SIG-M5 (cell line): ENCODE results near the gene RPS14.
"Not testable (repeated sequence)": the region's sequence is repeated elsewhere in the genome, so short reads cannot be mapped to it uniquely, and the experiment has no call there.

Experiments
- DNase-seq: peaks from one replicate; lab custom pipeline; 2025; lab: John Stamatoyannopoulos, UW

Gene RPS14

DNA sequence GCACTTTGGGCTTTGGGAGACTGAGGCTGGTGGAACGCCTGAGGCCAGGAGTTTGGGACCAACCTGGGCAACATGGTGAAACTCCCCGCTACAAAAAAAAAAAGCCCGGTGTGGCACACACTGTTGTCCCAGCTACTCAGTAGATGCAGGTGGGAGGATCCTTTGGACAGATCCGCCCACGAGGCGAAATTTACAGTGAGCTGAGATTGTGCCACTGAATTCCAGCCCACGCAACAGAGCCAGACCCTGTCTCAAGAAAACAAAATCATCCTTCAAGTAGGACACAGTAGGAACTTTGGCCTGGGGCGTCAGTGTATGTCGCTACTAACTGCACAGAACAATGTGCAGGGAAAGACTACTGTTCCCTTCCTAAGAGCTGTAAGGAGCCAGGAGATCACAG, 4.8 kb downstream of the RPS14 start:
- DNase-seq = no peak

DNA sequence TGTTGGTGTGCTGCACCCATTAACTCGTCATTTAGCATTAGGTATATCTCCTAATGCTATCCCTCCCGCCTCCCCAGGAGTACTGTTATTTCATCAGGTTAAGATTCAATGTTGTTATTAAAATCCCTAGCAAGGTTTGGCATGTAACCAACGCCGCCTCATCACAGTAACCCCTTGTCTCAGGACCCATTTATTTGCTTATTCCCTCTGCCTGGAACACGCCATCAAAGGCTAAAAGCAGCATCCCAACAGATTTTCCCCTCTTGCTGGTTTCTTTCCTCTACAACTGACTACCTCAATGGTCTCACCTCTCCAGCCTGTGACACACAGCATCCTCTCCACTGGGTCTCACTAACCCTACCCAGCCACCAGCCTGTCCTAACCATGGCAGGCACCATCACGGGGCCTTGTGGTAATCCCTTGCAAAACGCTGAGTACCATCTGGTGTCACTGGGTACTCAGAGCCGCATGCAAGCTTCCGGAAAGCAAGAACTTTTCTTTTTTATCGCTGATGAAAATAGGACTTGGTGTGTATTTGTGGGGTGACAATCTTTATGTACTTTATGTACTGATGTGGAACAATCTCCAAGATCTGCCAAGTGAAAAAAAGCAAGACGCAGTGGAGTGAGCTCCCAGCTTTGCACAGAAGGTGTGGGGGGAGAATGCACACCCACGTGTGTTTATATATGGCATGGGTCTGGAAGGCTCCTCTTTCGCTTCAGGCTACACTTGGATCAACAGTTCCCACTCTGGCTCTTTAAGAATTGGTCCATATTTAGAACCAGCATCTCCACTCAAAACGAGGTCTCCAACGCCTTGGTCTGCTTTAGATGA, 6.1 kb downstream of the RPS14 start:
- DNase-seq = no peak

DNA sequence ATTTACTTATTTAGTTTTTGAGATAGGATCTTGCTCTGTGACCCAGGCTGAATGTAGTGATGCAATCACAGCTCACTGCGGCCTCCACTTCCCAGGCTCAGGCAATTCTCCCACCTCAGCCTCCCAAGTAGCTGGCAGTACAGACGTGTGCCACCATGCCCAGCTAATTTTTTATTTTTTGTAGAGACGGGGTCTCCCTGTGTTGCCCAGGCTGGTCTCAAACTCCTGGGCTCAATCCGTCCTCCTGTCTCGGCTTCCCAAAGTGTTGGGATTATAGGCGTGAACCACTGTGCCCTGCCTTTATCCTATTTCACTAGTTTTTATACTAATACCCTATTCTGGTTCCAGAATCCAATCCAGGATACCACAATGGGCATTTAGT, 6.8 kb downstream of the RPS14 start:
- no peak for DNase-seq

DNA sequence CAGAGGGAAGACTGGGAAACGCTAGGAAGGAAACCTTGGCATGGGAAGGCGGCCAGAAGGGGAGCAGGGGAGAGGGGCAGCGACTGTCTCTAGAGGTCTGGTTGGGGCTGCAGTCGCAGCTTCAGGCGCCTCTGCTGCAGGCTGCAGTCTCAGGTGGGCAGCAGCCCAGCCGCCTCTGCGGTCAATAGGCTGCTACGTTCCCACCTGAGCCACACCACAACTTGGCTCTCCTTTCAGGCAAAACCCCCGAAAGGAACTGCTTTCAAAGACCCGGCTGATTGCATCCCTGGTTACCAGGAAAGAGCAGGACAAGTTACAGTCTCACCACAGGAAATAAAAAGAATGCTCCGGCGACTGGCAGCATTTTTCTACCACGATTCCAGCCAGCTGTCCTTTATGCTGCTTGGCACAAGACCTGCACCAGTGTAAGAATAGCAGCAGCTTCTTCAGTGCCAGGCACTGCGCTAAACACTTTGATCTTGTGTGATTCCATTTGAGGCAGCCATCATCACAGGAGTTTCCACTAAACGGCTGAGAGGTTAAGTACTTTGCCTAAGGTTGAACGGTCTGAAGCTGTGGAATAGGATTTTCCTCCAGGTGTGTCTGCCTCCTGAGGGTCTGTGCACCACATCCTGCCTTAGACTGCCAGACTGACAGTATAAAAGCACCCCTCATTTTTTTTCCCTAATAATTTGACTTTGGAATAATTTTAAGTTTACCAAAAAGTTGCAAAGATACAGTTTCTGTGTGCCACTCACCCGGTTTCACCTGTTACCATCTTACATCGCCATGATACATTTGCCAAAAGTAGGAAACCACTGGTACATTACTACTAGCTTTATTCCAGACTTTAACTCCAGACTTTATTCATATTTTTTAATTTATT, 7.5 kb downstream of the RPS14 start:
- DNase-seq = no peak

DNA sequence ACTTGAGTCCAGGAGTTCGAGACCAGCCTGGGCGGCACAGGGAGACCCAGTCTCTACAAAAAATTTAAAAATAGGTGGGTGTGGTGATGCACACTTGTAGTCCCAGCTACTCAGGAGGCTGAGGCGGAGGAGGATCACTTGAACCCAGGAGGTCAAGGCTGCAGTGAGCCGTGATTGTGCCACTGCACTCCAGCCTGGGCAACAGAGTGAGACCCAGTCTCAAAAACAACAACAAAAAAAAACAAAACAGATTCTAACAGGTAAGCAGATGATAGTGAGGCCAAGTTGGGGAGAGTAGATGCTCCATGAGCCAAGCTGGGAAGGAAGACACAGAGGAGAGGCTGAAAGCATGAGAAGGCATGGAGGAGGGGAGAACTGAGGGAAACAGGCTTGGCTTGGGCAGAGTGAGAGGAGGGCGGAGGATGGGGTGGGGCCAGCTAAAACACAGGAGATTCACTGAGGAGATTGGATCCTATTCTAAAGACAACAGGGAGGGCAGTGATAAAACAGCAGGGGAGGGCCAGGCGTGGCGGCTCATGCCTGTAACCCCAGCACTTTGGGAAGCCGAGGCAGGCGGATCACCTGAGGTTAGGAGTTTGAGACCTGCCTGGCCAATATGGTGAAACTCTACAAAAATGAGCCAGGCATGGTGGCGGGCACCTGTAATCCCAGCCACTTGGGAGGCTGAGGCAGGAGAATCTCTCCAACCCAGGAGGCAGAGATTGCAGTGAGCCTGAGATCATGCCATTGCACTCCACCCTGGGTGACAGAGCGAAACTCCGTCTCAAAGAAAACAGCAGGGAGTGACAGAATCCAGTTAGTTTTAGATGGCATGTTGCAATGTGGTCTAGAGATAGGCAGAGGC, 8.4 kb downstream of the RPS14 start:
- no peak for DNase-seq

DNA sequence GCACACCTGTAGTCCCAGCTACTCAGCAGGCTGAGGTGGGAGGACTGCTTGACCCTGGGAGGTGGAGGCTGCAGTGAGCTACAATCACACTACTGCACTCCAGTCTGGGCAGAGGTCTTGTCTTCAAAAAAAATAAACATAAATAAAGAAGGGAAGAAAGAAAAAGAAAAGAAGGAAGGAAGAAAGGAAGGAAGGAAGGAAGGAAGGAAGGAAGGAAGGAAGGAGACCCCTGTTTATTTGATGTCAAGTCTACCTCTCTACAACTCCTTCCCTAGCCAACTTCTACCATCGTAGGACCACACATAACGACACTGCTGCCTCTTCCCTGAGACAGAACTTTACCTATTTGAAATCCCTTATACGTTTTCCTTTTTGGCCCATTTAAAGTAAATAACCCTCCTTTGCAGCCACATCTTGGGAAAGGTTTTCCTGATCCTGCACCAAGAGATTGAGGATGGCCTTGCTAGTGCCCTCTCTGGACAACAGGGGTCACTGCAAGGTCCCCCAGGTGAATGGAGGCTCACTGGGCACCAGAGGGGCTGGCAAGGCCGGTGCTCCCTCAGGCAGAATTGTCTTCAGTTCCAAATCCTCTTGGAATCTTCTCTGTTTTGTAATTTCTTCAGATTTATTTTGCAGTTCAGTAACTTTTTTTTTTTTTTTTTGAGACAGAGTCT, 10.5 kb downstream of the RPS14 start:
- DNase-seq = no peak

DNA sequence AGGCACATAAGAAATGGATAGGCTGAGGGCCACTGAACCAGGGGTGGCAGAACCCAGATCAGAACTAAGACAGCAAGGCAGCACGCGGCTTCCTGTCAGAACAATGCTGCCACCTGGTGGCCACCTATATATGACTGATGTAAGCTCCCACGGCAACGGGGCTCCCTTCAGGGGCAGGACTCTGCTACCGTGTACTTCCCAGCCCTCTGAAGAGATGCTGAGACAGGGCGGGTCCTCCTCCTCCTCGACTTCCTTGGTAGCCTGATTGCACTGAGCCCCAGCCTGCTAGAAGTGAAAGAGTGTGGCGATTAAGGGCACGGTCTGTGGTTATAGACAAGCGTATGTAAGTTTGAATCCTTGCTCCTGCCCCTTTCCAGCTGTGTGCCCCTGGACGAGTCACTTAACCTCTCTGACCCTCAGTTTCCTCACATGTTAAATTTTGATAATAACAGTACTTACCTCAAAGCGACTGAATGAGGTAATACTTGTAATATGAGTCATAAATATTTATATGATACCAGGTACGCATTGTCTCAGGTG, 13.3 kb downstream of the RPS14 start:
- peak; percentile 83 for DNase-seq

DNA sequence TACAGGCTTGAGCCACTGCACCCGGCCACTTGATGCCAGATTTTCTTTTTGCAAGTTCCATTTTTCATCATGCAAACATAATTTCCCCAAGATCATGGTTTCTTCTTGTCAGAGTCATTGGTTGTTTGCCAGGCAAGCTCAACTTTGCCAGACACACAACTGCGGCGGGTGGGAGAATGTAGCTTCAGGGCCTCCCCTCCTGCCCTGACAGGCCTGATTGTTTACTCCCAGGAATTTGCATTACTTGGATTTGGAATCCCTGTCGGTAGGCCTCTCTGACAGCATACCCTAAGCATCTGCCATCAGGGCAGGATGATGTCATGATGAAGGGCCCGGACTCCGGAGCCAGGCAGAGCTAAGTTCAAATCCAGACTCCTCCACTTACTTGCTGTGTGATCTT, 15.1 kb downstream of the RPS14 start:
- DNase-seq = no peak

DNA sequence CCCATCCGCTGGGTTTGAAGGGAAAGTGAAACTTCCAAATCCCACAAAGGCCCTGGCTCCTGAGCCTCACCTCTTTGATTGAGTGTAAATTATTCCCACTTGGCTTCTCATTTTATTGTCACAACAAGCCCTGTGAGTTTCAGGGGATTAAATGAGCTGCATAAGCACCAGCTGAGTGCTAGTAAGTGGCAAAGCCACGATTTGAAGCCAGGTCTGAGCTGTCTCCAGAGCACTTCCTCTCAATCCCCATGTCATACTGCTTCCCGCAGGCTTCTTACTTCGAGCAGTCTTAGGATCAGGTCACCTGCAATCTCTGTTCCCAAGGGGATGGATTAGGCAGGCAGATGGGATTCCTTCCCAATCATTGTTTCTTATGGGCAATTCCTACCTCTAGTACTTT, 18.0 kb downstream of the RPS14 start:
- no peak for DNase-seq

DNA sequence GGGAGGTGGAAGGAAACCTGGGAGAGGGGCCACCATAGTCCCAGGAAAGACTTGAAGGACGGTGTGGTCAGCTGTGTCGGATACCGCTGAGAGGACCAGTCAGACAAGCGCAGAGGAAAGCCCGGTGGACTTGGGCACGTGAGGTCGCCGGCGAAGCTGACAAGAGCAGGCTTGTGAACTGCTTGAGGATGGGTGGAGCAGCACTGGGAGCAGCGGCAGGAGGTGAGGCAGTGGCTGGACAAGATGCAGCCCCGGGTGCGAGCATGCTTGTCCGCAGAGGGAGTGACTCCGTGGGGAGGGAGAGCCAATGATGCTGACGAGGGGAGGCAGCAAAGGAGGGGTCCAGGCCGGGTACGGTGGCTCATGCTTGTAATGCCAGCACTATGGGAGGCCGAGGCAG, 18.5 kb downstream of the RPS14 start:
- no peak for DNase-seq

DNA sequence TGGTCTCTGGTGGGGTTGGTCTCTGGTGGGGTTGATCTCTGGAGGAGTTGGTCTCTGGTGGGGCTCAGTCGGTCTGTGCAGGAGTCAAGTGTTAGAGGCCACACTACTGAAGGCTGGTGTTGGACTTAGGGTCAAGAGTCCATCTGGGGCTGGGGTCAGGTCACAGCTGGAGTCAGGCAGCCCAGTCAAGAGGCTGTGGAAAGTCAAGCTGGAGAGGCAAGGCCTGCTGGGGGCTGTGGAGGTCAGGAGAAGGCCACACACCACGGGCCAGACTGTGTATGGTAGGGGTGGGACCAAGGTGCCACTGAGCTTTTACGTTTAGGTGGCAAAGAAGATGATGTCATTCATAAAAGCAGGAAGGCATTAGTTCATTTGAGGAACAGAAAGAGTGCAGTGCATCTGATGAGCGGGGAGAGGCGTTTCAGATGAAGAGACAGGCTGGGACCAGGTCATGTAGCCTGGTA, 20.1 kb downstream of the RPS14 start:
- DNase-seq = no peak

DNA sequence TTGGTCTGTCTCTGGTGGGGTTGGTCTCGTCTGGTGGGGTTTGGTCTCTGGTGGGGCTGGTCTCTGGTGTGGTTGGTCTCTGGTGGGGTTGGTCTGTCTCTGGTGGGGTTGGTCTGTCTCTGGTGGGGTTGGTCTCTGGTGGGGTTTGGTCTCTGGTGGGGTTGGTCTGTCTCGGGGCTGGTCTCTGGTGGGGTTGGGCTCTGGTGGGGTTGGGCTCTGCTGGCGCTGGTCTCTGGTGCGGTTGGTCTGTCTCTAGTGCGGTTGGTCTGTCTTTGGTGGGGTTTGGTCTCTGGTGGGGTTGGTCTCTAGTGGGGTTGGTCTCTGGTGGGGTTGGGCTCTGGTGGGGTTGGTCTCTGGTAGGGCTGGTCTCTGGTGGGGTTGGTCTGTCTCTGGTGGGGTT, 20.6 kb downstream of the RPS14 start:
- DNase-seq = no peak

DNA sequence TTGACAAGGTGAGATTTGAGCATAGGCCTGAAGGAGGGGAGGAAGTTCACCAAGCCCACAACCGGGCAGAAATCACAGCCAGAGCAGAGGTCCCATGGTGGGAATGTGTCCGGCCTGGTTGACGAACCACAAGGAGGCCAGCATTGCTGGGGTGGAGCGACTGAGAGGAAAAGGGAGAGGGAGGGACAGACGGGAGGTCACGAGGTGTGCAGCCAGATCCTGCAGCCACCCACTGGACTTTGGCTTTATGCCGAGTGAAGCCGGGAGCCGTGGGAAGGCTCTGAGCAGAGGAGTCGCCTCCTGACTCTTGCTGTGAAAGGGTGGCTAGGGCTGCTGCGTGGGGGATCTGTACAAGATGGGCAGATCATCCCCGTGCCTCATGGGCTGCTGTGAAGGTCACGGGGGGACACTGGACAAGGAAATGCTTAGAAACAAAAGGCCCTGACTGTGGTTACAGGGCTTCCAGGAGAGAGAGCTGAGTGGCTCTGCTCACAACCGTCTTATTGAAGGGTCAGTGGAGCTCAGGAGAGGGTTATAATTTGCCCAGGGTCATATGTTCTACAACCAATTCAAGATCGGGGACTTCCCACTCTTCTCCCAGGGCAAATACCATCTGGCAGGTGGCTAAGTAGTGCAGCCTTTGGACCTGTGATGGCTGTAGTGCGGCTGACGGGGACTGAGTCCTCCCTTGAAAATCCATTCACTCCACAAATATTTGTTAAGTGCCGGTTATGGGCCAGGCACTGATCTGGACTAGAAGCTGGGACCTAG, 21.2 kb downstream of the RPS14 start:
- no peak for DNase-seq

DNA sequence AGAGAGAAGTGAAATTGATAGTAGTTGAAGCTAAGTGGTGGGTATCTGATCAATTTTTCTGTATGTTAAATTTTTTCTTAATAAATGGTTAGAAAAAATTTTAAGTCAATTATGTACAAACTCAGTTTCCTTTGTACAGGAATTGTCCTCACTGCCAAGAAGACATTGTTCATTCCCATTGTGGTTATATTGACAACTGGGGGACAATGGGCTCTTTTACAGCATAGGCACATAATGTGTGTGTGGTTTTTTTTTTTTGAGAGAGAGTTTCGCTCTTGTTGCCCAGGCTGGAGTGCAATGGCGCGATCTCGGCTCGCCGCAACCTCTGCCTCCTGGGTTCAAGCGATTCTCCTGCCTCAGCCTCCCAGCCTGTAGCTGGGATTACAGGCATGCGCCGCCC, 23.4 kb downstream of the RPS14 start:
- not testable (repeated sequence) for DNase-seq

DNA sequence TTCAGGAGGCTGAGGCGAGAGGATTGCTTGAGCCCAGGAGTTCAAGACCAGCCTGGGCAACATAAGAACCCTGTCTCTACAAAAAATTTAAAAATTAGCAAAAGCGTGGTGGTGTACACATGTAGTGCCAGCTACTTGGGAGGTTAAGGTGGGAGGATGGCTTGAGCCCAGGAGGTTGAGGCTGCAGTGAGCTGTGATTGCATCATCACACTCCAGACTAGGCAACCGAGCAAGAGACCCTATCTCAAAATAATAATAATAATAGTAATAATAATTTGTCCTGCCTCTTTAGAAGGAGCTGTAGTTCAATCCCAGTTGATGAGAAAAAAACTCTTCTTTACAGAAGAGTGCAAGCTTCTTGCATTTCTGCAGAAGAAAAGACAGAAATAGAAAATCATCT, 26.8 kb downstream of the RPS14 start:
- no peak for DNase-seq

DNA sequence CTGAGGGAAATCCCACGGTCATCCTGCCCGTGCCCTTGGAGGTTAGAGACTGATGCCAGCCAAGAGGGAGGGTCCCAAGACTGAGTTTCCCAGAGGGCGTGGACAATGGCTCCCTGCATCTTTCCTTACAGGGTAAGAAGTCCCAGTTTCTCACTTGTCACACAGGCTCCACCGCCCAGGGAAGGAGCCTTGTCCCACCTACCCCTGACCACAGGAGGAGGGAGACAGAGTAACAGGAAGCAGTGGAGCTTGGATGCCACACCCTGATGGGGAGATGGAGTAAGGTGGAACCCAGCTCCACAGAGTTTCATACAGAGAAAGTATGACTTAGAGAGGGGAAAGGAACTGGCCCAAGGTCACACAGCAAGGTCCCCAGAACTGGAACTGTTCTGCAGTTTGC, 27.5 kb downstream of the RPS14 start:
- DNase-seq = no peak

DNA sequence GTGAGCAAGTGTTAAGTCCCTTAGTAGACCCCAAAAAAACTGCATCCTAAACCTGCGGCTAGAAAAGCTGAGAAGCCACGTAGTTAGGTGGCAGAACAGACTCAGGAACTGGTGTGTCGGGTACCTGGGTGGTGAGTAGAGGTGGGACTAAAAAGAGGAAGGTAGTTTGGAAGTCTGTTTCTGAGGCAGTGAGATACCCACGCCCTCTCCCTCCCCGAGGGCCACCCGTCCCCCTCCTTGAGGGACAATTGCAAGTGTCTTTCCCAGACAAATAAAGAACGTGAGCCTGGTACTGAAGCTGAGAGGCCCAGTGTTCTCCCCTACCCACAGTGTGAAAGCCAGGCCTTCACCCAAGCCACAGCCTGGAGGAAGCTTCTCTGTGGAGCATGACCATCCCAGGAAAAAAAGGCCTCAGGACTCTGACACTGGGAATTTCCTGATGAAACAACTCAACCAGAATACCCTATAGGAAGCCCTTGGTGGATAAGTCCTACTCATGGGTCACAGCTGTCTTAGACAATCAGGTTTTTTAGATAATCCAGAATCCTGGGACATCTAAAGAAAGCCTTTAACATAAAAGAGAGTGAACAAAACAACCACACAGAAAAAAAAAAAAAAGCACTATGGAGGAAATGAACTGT, 29.8 kb downstream of the RPS14 start:
- DNase-seq = no peak

DNA sequence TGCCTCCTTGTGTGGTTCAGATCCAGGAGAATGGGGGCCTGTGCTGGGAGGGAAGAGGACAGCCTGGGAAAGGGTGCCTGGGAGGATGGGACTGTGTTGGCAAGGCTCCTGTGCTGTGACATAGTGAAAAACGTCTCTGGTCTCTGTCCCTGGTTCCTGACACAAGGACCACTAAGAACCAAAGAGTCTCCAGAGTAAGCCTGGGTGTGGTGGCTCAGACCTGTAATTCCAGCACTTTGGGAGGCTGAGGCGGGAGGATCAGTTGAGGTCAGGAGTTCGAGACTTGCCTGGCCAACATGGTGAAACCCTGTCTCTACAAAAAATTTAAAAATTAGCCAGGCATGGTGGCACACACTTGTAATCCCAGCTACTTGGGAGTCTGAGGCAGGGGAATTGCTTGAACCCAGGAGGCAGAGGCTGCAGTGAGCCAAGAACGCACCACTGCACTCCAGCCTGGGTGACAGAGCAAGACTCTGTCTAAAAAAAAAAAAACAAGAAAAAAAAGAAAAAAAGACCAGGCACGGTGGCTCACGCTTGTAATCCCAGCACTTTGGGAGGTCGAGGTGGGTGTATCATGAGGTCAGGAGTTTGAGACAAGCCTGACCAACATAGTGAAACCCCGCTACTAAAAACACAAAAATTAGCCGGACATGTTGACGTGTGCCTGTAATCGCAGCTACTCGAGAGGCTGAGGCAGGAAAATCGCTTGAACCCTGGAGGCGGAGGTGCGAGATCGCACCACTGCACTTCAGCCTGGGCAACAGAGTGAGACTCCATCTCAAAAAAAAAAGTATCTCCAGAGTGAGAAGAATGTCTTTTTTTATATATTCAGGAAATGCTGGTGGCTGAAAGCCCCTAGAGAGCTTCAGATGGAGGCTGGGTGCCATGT, 35.4 kb downstream of the RPS14 start:
- DNase-seq = not testable (repeated sequence)
